Ovary (tissue), 9 donors: Measurements from ENCODE around the gene XPO6. TPM values are rescaled to one million over a fixed set of nuclear protein-coding genes. Genes with fewer than 3 reads are reported as not detected.

Experiments used
- DNase-seq, 5 donors: peaks; one replicate each; pipeline ENCODE4 v3.0.0-alpha.2; 2019 to 2020
- H3K27ac ChIP-seq, 2 donors: fragments of 200-600 bp; one replicate each; pipeline versions ENCODE4 v1.5.1 to v1.8.0; 2019 to 2022
- H3K27me3 ChIP-seq: fragments of 200-600 bp; one replicate; pipeline ENCODE4 v1.8.0; 2022
- H3K36me3 ChIP-seq: fragments of 200-600 bp; sonication (generic); one replicate; pipeline ENCODE4 v1.5.1; 2019
- H3K4me1 ChIP-seq: one replicate; pipeline ENCODE4 v1.8.1; 2013; ENCODE audit warnings: mild to moderate bottlenecking, moderate library complexity; ENCODE audit not compliant: insufficient read depth
- H3K4me3 ChIP-seq: fragments of 200-600 bp; sonication (generic); one replicate; pipeline ENCODE4 v1.5.1; 2017
- H3K9me3 ChIP-seq, 2 donors: fragments of 200-600 bp in 1 of 2; sonication (generic) in 1 of 2; one replicate each; pipeline versions ENCODE4 v1.5.1 to v1.8.1; 2013 to 2019; ENCODE audit warnings: mild to moderate bottlenecking in 1 of 2, moderate library complexity in 1 of 2
- CTCF ChIP-seq, 3 donors: fragments of 450-650 bp in 2 of 3; fragments of 200-600 bp in 1 of 3; IDR thresholded peaks; one replicate each; pipeline versions ENCODE4 v1.5.1 to v1.8.0; 2016 to 2022; ENCODE audit warnings: antibody characterized with exemption in 3 of 3, mild to moderate bottlenecking in 1 of 3
- EP300 ChIP-seq: sonication (generic); formaldehyde crosslinking; IDR thresholded peaks from one replicate; pipeline ENCODE4 v1.6.1; 2017; ENCODE audit warnings: antibody characterized with exemption
- POLR2A ChIP-seq: fragments of 450-650 bp; IDR thresholded peaks from one replicate; pipeline ENCODE4 v1.6.1; 2017; ENCODE audit warnings: antibody characterized with exemption, mild to moderate bottlenecking, moderate library complexity
- WGBS, 3 donors: extraction: QIAGEN DNeasy Blood & Tissue Kit in 1 of 3; methylation state at CpG; one replicate each; pipeline versions ENCODE4 v1.1.5 to v1.1.7; 2013 to 2017; 5-methylcytosine and 5-hydroxymethylcytosine counted together
- intact Hi-C, 4 donors: fragments of 100-400 bp; cut with DNase I; formaldehyde crosslinking; loops; one replicate each; pipeline versions ENCODE4 v1.11.0 to v1.15.1; 2022 to 2023
- polyA plus RNA-seq, 2 donors: library from polyadenylated mRNA; stranded (reverse); fragments of 200-250 nt in 1 of 2; fragments of 350-450 nt in 1 of 2; fragmentation: Illumina TruSeq in 1 of 2; extraction: RNeasy Lipid Tissue Mini Kit (QIAGEN cat#74804) in 1 of 2; gene quantifications; one replicate each; pipeline ENCODE4 v1.2.3, GENCODE V29; 2013 to 2014
- total RNA-seq, 7 donors: library from RNA; depleted of rRNA in 2 of 7; stranded (reverse); fragments of >200 nt in 2 of 7; fragmentation: NEBNext Ultra II Directional in 3 of 7; extraction: Animal tissue kit (Norgen Biotek cat#: 25700) in 3 of 7; gene quantifications; one replicate each; pipeline versions ENCODE4 v1.1.0 to v1.2.4, GENCODE V29; 2016 to 2023
- donor health status: DM: no; HTN: no; CAD: no; lungs with moderate emphysema.
- donor health status: DM: no; HTN: no; CAD: no.
- donor health status: Bipolar disorder and iron deficiency.
- donor health status: DM: yes; HTN: yes; CAD: no.
- donor health status: DM: no; HTN: no; CAD: no.
- donor health status: DM: yes; HTN: yes; CAD: no.

XPO6 gene
- total and polyA plus RNA-seq, 9 donors, result 30.3 to 98.2 (median 65.0) TPM

- intact Hi-C loops, result no loop called here
- no peak for TF ChIP-seq CTCF (IDR thresholded peaks at IDR 0.05)
- no peak for TF ChIP-seq EP300
- TF ChIP-seq POLR2A, result no peak
- H3K4me1 ChIP-seq, result no peaks in the 10 kb centered on the region
Measured at GRCh38 chr16:28087140-28087660, 124.6 kb downstream of the XPO6 start.

GRCh38 chr16:28086186-28087139 is 125.3 kb downstream of the XPO6 start:
- DNase-seq, result no peak
- TF ChIP-seq EP300, result no peak
- TF ChIP-seq POLR2A, result no peak
- no peak for TF ChIP-seq CTCF (IDR thresholded peaks at IDR 0.05)
- Histone ChIP-seq H3K27ac (no peak overlapping the region), H3K4me1 (no peaks in the 10 kb centered on the region), H3K9me3 (no peaks in the 10 kb centered on the region), H3K4me3 (no peak overlapping the region), H3K27me3 (no peaks in the 10 kb centered on the region), H3K36me3 (no peaks in the 10 kb centered on the region)
- intact Hi-C loops, result no loop called here
- WGBS, 3 donors, result 72 to 80% (median 77%) methylated on average over 20 to 21 of the region's 21 CpGs

More at GRCh38 chr16:28087140-28087660, 124.6 kb downstream of the XPO6 start:
- H3K4me3 ChIP-seq, result no peak overlapping the region
- H3K27me3 ChIP-seq, result no peaks in the 10 kb centered on the region
- no peaks in the 10 kb centered on the region for H3K9me3 ChIP-seq
- 68 to 79% (median 76%) methylated on average over 8 of the region's 8 CpGs for WGBS, 3 donors
- H3K36me3 ChIP-seq, result no peaks in the 10 kb centered on the region
- H3K27ac ChIP-seq, result no peak overlapping the region
- no peak for DNase-seq

- DNase-seq, result no peak
- H3K9me3 ChIP-seq, result no peaks in the 10 kb centered on the region
- H3K27ac ChIP-seq, result no peak overlapping the region
- intact Hi-C loops, result no loop called here
- no peaks in the 10 kb centered on the region for H3K36me3 ChIP-seq
- H3K4me3 ChIP-seq, result no peak overlapping the region
- TF ChIP-seq CTCF (IDR thresholded peaks at IDR 0.05), result no peak
- no peaks in the 10 kb centered on the region for H3K4me1 ChIP-seq
- 62 to 63% (median 62%) methylated on average over 12 of the region's 12 CpGs for WGBS, 3 donors
- no peaks in the 10 kb centered on the region for H3K27me3 ChIP-seq
Measured at GRCh38 chr16:28085389-28086171, 126.2 kb downstream of the XPO6 start.

GRCh38 chr16:28084209-28084608 is 127.6 kb downstream of the XPO6 start:
- H3K27me3 ChIP-seq, result no peaks in the 10 kb centered on the region
- no peak for DNase-seq
- no peak overlapping the region for H3K27ac ChIP-seq
- 92 to 94% (median 94%) methylated on average over 6 of the region's 6 CpGs for WGBS, 3 donors
- no peaks in the 10 kb centered on the region for H3K36me3 ChIP-seq
- H3K4me3 ChIP-seq, result no peak overlapping the region
- intact Hi-C loops, result no loop called here
- no peaks in the 10 kb centered on the region for H3K9me3 ChIP-seq
- no peak for TF ChIP-seq POLR2A
- TF ChIP-seq EP300, result no peak
- no peaks in the 10 kb centered on the region for H3K4me1 ChIP-seq
